NCI-H748 treated with DMSO at 0.1 percent for 48 hours (cell line): ENCODE results near the gene ANKRD18B.
A peak's percentile ranks its signal among the peaks of the same experiment; 100 is the strongest.
"Not testable (repeated sequence)": the region's sequence is repeated elsewhere in the genome, so short reads cannot be mapped to it uniquely, and the experiment has no call there.

Source experiments
- DNase-seq: peaks from one replicate; lab custom pipeline; 2025; lab: John Stamatoyannopoulos, UW

The ANKRD18B gene

GRCh38 chr9:33523397-33524305, at the start of gene ANKRD18B:
Gene ANKRD18B, plus strand, starts transcription at chr9:33524251. Its CDS starts 239 bp downstream, at chr9:33524490.
- peak; percentile 35 for DNase-seq

- DNase-seq: no peak
These were observed 48.7 kb upstream of the ANKRD18B start for GRCh38 chr9:33475357-33475756.

DNA sequence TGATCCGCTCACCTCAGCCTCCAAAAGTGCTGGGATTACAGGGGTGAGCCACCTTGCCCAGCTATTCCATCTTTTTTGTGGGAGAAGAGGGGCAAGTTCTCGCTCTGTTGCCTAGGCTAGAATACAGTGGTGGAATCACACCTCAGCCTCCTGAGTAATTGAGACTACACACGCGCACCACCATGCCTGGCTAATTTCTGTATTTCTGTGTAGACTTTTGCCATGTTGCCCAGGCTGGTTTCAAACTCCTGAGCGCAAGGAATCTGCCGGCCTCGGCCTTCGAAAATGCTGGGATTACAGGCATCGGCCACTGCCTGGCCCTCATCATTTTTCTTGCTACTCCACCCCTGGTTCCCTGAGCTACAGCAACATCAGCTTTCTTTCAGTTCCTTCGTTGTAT, 47.5 kb upstream of the ANKRD18B start:
- DNase-seq: no peak

GRCh38 chr9:33480106-33480505, 43.9 kb upstream of the ANKRD18B start:
- no peak for DNase-seq

- no peak for DNase-seq
These were observed 43.1 kb upstream of the ANKRD18B start for GRCh38 chr9:33480976-33481375.

DNA sequence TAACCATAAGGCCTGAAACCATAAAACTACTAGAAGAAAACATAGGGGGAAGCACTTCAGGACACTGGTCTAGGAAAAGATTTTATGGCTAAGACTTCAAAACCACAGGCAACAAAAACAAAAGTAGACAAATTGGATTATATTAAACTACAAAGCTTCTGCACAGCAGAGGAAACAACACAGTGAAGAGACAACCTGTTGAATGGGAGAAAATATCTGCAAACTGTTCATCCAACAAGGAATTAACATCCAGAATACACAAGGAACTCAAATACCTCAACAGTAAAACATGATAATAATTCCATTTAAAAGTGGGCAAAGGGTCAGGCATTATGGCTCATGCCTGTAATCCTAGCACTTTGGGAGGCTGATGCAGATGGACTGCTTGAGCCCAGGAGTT, 38.7 kb upstream of the ANKRD18B start:
- not testable (repeated sequence) for DNase-seq

GRCh38 chr9:33489066-33489465, 35.0 kb upstream of the ANKRD18B start:
- DNase-seq: no peak

DNA sequence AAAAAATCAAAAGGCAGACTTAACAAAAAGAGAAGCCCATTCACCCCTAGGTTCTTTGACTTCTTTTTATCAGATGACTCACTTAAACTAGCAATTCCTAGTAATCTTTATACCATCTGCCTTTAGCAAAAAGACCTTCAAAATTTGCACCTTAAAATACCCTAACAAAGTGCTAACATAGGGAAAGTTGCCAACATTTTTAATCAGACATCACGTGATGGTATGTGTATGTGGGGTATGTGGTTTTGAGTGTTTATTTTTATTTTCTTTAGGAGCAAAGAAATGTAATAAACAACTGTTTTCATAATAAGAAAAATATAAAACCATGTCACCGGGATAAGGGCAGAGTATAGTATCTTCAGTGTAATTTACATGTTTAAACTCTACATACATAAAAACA, 30.2 kb upstream of the ANKRD18B start:
- DNase-seq: not testable (repeated sequence)

GRCh38 chr9:33498387-33498786, 25.7 kb upstream of the ANKRD18B start:
- DNase-seq: no peak

DNA sequence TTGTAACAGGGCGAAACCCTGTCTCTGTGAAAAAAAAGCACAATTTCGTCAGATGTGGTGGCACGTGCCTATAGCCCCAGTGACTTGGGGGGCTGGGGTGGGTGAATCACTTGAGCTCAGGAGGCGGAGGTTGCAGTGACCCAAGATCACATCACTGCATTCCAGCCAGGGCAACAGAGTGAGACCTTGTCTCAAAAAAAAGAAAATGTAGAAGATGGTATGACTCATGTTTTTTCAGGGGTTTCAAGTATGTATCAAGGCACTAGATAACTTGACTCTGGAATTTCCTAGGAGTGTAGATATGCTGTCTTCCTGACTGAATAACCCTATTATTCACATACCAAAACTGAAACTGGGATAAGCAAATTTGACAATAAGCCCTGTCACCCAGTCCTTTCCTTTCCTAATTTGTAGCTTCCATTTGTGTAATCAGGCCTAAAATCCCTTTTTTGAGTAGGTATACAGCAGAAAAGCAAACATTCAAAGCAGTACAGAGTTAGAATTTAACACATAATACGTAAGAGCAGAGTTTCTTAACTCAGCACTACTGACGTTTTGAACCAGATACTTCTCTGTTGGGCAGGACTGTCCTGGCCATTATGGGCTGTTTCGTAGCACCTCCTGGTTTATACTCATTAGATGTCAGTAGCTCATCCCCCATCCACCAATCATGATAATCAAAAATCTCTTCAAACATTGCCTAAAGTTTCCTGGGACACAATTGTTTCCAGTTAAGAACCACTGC, 17.3 kb upstream of the ANKRD18B start:
- DNase-seq: no peak

DNA sequence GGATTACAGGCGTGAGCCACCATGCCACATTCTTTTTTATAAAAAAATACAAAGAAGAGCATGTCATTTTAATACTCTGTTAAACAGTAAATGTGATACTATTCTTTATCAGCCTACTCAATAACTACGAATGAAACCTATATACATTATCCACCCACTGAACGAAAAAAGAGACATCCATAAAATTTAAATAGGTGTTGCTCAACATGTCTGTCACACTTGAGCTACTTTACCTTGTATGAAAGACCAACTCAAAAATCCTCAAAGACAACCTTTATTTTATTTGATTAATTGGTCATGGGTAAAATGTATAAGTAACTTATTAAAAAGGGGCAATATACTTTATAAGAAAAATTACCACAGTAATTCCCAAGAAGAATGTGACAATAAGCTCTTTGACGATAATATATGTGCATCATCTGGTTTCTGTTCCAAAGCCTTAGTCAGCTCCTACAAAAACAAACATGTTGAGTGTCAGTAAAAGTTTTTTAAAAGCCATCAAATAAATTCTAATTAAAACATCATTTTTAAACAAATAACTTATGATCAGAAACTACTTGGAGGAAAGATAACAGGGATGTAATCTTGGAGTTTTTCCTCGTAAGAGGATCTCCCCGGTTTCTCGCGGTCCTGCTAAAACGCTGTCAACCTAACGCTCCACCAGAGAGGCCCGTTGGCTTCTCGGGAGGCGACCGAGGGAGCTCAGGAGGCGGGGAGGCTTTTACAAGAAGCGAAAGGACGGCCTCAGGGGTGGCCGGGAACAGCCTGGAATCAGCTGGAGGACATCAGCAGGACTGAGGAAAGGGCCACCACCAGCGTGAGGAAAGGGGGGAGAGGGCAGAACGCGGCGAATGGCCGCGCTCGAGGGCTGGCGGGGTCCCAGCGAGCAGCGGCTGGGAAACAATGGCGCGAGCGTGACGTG, 13.5 kb upstream of the ANKRD18B start:
- peak; percentile 34 for DNase-seq

GRCh38 chr9:33511184-33511517, 12.9 kb upstream of the ANKRD18B start:
- DNase-seq: not testable (repeated sequence)

DNA sequence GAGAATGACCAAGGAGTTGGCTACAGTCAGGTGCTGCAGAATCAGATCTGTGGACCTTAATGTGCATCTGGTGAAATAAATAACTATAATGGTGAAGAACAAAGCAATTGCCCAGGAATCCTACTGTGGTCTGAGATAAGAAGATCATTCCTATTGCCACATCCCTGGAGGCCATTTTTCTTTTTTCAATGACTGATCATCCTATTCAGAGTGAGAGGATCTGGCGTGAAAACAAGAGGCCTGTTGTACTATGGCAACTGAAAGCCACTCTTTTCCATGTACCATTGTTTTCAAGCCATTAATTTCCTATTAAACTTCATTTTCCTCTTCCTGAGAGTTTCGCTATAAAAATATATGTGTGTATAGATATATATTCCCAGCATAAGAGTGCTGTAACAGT, 11.5 kb upstream of the ANKRD18B start:
- not testable (repeated sequence) for DNase-seq

DNA sequence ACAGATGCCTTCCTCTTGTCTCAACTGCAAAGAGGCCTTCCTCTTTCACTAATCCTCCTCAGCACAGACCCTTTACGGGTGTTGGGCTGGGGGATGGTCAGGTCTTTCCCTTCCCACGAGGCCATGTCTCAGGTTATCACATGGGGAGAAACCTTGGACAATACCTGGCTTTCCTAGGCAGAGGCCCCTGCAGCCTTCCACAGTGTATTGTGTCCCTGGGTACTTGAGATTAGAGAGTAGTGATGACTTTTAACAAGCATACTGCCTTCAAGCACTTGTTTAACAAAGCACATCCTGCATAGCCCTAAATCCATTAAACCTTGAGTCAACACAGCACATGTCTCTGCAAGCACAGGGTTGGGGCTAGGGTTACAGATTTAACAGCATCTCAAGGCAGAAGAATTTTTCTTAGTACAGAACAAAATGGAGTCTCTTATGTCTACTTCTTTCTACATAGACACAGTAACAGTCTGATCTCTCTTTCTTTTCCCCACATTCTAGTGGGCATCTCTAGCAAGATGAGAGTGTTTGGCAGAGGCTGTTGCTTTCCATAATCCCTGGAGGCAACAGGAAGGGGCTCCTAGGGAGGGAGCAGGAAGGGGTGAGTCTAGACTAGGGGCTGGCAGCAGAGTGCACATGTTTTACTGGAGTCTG, 8.6 kb upstream of the ANKRD18B start:
- not testable (repeated sequence) for DNase-seq

DNA sequence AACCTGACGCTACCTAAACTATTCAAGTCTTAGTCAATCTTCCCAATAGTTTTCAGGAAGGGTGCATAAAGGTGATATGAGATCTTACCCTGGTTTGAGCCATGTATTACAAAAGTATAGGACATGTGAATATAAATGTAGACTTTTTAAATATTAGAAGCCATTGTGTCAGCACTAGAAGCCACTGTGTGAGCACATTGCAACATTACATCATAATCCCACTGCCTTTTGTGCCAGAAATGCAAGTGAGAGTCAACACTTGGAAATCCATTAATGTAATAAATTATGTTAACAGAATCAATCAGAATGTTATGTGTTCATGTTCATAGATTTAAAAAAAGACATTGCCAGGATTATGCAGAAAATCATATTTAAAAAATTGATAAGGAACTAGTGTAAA, 7.7 kb upstream of the ANKRD18B start:
- DNase-seq: not testable (repeated sequence)

GRCh38 chr9:33517373-33517772, 6.7 kb upstream of the ANKRD18B start:
- peak; percentile 18 for DNase-seq

DNA sequence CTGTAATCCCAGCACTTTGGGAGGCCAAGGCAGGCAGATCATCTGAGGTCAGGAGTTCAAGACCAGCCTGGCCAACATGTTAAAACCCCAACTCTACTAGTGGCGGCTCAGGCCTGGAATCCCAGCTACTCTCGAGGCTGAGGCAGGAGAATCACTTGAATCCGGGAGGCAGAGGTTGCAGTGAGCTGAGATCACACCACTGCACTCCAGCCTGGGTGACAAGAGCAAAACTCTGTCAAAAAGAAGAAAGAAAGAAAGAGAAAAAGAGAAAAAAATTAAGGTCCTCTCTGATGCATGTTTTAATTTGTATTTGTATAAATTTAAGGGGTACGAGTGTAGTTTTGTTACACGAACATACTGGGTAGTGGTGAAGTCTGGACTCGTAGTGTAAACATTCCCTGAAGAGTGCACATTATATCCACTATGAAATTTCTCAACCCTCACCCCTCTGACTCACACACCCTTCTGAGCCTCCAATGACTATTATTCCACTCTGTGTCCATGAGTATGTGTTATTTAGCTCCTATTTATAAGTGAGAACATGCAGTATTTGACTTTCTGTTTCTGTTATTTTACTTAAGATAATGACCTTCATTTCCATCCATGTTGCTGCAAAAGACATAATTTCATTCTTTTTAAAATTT, 6.0 kb upstream of the ANKRD18B start:
- not testable (repeated sequence) for DNase-seq

GRCh38 chr9:33521861-33522260, 2.2 kb upstream of the ANKRD18B start:
- not testable (repeated sequence) for DNase-seq

DNA sequence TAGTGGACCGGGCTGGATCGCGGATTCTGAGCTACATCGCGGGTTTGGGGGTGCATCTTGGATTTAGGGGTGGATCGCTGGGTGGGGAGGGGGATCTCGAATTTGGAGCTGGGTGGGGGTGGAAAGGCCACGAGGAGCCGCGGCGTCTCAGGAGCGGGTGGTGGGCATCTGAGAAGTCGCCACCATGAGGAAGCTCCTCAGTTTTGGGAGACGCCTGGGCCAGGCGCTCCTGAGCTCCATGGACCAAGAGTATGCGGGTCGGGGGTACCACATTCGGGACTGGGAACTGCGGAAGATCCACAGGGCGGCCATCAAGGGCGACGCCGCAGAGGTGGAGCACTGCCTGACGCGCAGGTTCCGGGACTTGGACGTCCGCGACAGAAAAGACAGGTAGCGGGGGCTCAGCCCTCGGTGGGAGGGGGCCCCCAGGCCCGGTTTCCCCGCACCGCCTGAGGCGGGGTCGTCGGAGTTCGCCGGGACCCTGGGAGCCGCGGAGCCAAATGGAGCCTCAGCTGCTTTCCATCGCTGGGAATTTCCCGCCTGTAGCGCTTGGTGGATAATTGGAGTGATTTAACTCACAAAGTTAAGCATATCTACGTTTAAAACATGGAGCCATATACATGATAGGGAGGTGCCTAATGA, 376 bp downstream of the ANKRD18B start:
- DNase-seq: no peak

GRCh38 chr9:33528069-33528468, 4.0 kb downstream of the ANKRD18B start:
- DNase-seq: not testable (repeated sequence)
